ENCODE measurements around the gene ARFGAP3.
A peak's percentile ranks its signal among the peaks of the same experiment; 100 is the strongest.

ARFGAP3 gene

DNA sequence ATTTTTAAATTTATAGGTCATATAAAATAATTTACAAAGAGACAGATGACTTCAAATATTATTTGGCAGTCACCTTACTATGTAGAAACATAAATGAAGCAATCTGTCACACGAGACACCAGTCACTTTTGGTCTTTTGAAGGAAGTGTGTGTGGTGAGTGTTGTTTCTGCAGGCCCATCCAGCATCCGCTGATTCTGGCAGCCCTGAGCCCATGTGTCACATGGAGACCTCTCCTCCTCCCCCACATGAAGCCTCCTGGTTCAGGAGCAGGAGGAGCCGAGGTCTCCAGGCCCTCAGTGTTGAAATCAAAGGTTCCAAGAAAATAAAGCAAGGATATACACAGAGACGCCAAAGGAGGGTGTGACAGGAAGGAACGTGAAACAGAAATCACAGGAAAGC, 60.1 kb downstream of the ARFGAP3 start:
- H3K36me3 ChIP-seq (ENCODE audit: control insufficient read depth in 2 of 2, insufficient read depth in 1 of 2, low read length in 2 of 2), result peaks cover 0 to 57% of the 10 kb centered on the region in 2 experiments; a peak in 1 of 3 replicates
- CTCF ChIA-PET, result interaction anchor here (0.7 to 1.2 kb wide), 4 partner anchors 13 to 176 kb away, joined by 3 to 4 read pairs (median 4); no protein-coding TSS in a partner anchor
- H3K4me3 ChIP-seq (ENCODE audit: low read depth, low read length), result no peak overlapping the region
- H3K27ac ChIP-seq (ENCODE audit: extremely low read depth, low read depth, low read length), result no peak overlapping the region
- no peaks in the 10 kb centered on the region for H3K9me3 ChIP-seq (ENCODE audit: control insufficient read depth, insufficient read depth, low read depth, low read length)
- POLR2A ChIA-PET, result no interaction called here
- TF ChIP-seq GLIS2 (tag by site-specific recombination; IDR thresholded peaks at IDR 0.05), result 0 out of 2 replicates have a peak, but pooled peaks have one; percentile 21
- no peak for TF ChIP-seq ZNF274 (IDR thresholded peaks at IDR 0.05; ENCODE audit: low read length)
- TF ChIP-seq ZNF274 (tag by site-specific recombination; IDR thresholded peaks at IDR 0.05; ENCODE audit: borderline replicate concordance), result no peak
- H3K4me1 ChIP-seq (ENCODE audit: control insufficient read depth, insufficient read depth, low read length), result no peaks in the 10 kb centered on the region

DNA sequence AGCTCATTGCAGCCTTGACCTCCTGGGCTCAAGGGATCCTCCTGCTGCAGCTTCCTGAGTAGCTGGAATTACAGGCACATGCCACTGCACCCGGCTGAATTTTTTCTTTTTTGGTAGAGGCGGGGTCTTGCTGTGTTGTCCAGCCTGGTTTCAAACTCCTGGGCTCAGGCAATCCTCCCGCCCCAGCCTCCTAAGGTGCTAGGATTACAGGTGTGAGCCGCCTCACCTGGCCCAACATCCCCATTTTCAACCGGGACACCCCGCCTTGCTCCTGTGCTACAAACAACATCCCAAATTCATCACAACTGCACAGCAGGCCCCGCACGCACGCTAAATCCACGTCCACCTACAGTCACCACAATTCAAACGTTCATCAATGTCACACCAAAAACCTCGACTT, 61.0 kb downstream of the ARFGAP3 start:
- TF ChIP-seq ZNF621 (tag by site-specific recombination; IDR thresholded peaks at IDR 0.05) (no peak), ZNF121 (tag by site-specific recombination; IDR thresholded peaks at IDR 0.05) (peak; percentile 77), ZNF670 (tag by site-specific recombination; IDR thresholded peaks at IDR 0.05; ENCODE audit: low read depth) (no peak), ZNF18 (tag by site-specific recombination; IDR thresholded peaks at IDR 0.05) (no peak), ZBTB17 (tag by site-specific recombination; IDR thresholded peaks at IDR 0.05) (no peak), ZNF157 (tag by site-specific recombination; IDR thresholded peaks at IDR 0.05) (no peak), ZSCAN30 (tag by site-specific recombination; IDR thresholded peaks at IDR 0.05) (no peak)
- TF ChIP-seq, protein P1, sequence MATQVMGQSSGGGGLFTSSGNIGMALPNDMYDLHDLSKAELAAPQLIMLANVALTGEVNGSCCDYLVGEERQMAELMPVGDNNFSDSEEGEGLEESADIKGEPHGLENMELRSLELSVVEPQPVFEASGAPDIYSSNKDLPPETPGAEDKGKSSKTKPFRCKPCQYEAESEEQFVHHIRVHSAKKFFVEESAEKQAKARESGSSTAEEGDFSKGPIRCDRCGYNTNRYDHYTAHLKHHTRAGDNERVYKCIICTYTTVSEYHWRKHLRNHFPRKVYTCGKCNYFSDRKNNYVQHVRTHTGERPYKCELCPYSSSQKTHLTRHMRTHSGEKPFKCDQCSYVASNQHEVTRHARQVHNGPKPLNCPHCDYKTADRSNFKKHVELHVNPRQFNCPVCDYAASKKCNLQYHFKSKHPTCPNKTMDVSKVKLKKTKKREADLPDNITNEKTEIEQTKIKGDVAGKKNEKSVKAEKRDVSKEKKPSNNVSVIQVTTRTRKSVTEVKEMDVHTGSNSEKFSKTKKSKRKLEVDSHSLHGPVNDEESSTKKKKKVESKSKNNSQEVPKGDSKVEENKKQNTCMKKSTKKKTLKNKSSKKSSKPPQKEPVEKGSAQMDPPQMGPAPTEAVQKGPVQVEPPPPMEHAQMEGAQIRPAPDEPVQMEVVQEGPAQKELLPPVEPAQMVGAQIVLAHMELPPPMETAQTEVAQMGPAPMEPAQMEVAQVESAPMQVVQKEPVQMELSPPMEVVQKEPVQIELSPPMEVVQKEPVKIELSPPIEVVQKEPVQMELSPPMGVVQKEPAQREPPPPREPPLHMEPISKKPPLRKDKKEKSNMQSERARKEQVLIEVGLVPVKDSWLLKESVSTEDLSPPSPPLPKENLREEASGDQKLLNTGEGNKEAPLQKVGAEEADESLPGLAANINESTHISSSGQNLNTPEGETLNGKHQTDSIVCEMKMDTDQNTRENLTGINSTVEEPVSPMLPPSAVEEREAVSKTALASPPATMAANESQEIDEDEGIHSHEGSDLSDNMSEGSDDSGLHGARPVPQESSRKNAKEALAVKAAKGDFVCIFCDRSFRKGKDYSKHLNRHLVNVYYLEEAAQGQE (tag by site-specific recombination; IDR thresholded peaks at IDR 0.05), result no peak
- TF ChIP-seq, protein P2, sequence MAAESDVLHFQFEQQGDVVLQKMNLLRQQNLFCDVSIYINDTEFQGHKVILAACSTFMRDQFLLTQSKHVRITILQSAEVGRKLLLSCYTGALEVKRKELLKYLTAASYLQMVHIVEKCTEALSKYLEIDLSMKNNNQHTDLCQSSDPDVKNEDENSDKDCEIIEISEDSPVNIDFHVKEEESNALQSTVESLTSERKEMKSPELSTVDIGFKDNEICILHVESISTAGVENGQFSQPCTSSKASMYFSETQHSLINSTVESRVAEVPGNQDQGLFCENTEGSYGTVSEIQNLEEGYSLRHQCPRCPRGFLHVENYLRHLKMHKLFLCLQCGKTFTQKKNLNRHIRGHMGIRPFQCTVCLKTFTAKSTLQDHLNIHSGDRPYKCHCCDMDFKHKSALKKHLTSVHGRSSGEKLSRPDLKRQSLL (tag by site-specific recombination; IDR thresholded peaks at IDR 0.05), result no peak
- CTCF ChIA-PET, result interaction anchor here (0.7 to 1.2 kb wide), 4 partner anchors 14 to 175 kb away, joined by 3 to 4 read pairs (median 4); no protein-coding TSS in a partner anchor
- H3K4me1 ChIP-seq (ENCODE audit: control insufficient read depth, insufficient read depth, low read length), result no peaks in the 10 kb centered on the region
- no peak overlapping the region for H3K27ac ChIP-seq (ENCODE audit: extremely low read depth, low read depth, low read length)
- no peaks in the 10 kb centered on the region for H3K9me3 ChIP-seq (ENCODE audit: control insufficient read depth, insufficient read depth, low read depth, low read length)
- peaks cover 0 to 48% of the 10 kb centered on the region in 2 experiments; a peak in 1 of 3 replicates for H3K36me3 ChIP-seq (ENCODE audit: control insufficient read depth in 2 of 2, insufficient read depth in 1 of 2, low read length in 2 of 2)
- POLR2A ChIA-PET, result no interaction called here
- H3K4me3 ChIP-seq (ENCODE audit: low read depth, low read length), result no peak overlapping the region

DNA sequence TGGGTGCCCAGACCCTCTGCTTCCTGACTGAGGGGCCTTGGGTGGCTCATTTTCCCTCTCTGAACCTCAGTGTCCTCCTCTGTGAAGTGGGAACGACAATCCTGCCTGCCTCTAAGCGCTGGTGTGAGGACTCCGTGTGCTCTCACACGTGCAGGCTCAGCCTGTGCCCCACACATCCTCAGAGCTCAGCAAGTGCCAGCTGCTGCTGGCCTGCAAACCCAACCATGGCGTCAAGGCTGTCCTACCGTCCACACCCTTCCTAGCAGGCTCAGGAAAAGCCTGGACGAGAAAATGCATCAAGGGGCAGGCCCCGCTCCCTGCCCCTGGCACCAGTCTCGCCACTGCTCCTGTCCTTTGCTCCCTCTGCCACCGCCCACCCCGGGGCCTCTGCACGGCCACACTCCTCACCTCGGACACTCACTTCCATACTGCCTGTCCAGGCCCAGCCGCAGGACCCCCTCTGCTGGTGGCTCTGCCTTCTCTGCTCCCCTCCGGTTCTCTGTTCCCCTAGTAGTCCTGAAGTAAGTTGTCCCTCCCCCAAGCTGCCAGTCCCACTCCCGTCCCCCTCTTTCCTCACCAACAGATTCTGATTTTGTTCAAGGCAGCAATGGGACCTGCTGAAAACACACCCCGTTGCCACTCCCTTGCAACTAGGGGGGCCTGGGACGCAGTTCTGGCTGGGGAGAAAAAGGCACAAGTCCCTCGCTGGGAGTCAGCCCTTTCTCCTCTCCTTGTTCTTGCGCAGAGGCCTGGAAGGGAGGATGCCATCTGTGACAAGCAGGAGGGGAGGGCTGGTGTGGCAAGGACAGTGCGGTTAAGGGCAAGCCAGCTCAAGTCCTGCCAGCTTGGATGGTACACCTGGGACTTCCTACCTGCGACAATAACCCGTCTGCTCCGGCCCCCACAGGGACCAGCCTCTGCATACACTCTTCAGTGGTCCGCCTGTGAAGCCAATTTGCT, 62.2 kb downstream of the ARFGAP3 start:
- no peak overlapping the region for H3K4me3 ChIP-seq (ENCODE audit: low read depth, low read length)
- H3K36me3 ChIP-seq (ENCODE audit: control insufficient read depth in 2 of 2, insufficient read depth in 1 of 2, low read length in 2 of 2), result peaks cover 0 to 39% of the 10 kb centered on the region in 2 experiments; a peak in 1 of 3 replicates
- H3K4me1 ChIP-seq (ENCODE audit: control insufficient read depth, insufficient read depth, low read length), result no peaks in the 10 kb centered on the region
- TF ChIP-seq ZFP69B (tag by site-specific recombination; IDR thresholded peaks at IDR 0.05) (no peak), CTCF (tag by site-specific recombination; IDR thresholded peaks at IDR 0.05) (peak; percentile 43), ZNF623 (tag by site-specific recombination; IDR thresholded peaks at IDR 0.05) (peak; percentile 42), ZNF2 (tag by site-specific recombination; IDR thresholded peaks at IDR 0.05) (no peak)
- no peaks in the 10 kb centered on the region for H3K9me3 ChIP-seq (ENCODE audit: control insufficient read depth, insufficient read depth, low read depth, low read length)
- peak overlapping the region; percentile 16; the same call in 1 of the 2 replicates for H3K27ac ChIP-seq (ENCODE audit: extremely low read depth, low read depth, low read length)
- POLR2A ChIA-PET, result no interaction called here
- CTCF ChIA-PET, result no interaction called here
